Activated naive CD4-positive, alpha-beta T cell treated with anti-CD3 and anti-CD28 coated beads, Interleukin-2, amount 50 U/mL, for 24 hours (primary cell): ENCODE results near the gene TUNAR.

Experiments
- H3K27ac Mint-ChIP-seq: one replicate; pipeline ENCODE4 v1.8.0; 2021; ENCODE audit warnings: mild to moderate bottlenecking, mixed read lengths
- H3K27me3 Mint-ChIP-seq: one replicate; pipeline ENCODE4 v1.8.0; 2021; ENCODE audit warnings: mixed read lengths
- H3K36me3 Mint-ChIP-seq: one replicate; pipeline ENCODE4 v1.8.0; 2021; ENCODE audit warnings: mixed read lengths
- H3K4me1 Mint-ChIP-seq: one replicate; pipeline ENCODE4 v1.8.0; 2021; ENCODE audit warnings: mixed read lengths
- H3K4me3 Mint-ChIP-seq: one replicate; pipeline ENCODE4 v1.8.0; 2021; ENCODE audit warnings: mild to moderate bottlenecking, mixed read lengths
- H3K9me3 Mint-ChIP-seq: one replicate; pipeline ENCODE4 v1.8.0; 2021; ENCODE audit warnings: mixed read lengths

TUNAR gene

DNA sequence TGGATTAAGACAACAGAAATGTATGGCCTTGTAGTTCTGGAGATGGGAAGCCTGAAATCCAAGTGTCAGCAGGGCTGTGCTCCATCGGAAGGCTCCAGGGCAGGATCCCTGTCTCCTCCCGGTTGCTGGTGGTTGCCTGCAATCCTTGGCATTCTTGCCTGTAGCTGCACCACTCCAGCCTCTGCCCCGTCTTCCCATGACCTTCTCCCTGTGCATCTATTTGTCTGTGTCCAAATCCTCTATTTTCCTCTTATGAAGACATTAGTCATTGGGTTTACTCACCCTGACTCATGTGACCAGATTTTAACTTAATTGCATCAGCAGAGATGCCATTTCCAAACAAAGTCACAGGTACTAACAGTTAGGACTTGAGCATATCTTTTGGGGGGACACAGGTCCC lies 15.1 kb downstream of the TUNAR start:
- H3K4me3 Mint-ChIP-seq, result no peak overlapping the region

GRCh38 chr14:95892142-95892541 lies 15.5 kb downstream of the TUNAR start:
- Mint-ChIP-seq H3K4me1 (no peaks in the 10 kb centered on the region), H3K27me3 (peaks cover 4% of the 10 kb centered on the region), H3K27ac (no peak overlapping the region), H3K4me3 (no peak overlapping the region), H3K9me3 (no peaks in the 10 kb centered on the region), H3K36me3 (no peaks in the 10 kb centered on the region)

More for the DNA sequence above, 15.1 kb downstream of the TUNAR start:
- Mint-ChIP-seq H3K27me3 (peaks cover 4% of the 10 kb centered on the region), H3K27ac (no peak overlapping the region), H3K4me1 (no peaks in the 10 kb centered on the region), H3K36me3 (no peaks in the 10 kb centered on the region), H3K9me3 (no peaks in the 10 kb centered on the region)

DNA sequence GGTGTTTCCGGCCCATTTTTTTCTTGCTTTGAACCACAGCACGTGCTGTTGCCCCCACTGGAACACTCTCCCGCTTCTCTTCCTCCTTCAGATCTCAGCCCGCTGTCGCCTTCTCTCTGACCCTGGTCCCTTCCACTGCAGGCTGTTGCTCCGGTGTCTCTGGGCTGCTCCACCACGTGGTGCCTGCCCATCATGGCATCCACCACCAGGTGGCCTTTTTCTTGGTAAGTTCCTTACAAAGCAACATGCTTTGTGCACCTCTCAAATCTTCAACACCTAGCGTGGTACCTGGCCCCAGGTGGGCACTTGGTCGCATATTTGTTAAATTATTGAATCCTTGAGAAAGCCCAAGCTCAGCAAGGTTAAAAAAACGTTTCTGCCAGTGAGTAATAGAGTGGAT lies 19.1 kb downstream of the TUNAR start:
- Mint-ChIP-seq H3K4me3 (no peak overlapping the region), H3K36me3 (no peaks in the 10 kb centered on the region), H3K4me1 (no peaks in the 10 kb centered on the region), H3K9me3 (no peaks in the 10 kb centered on the region), H3K27me3 (peaks cover 6% of the 10 kb centered on the region), H3K27ac (no peak overlapping the region)

- H3K4me3 Mint-ChIP-seq, result no peak overlapping the region
- H3K27ac Mint-ChIP-seq, result no peak overlapping the region
- H3K9me3 Mint-ChIP-seq, result no peaks in the 10 kb centered on the region
- no peaks in the 10 kb centered on the region for H3K4me1 Mint-ChIP-seq
- peaks cover 6% of the 10 kb centered on the region for H3K27me3 Mint-ChIP-seq
- H3K36me3 Mint-ChIP-seq, result no peaks in the 10 kb centered on the region
These were observed 20.0 kb downstream of the TUNAR start for GRCh38 chr14:95896498-95897135.

DNA sequence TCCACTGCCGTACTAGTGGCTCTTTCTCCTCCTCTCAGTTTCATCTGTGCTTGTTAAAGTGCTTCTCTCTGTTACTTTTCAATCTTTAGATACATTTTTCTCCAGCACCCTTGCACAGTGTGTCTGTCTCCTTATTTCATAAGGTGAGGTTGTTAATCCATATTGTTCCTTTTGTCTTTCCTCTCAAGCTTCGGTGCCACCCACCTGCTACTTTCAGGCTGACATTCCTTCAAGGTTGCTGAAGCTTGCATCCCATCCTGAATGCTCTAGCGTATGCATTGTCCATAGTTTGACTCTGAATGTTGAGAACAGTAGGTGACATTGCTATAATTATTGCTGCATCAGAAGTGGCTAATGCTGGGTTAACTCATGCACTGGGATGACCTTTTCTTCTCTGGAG lies 20.6 kb downstream of the TUNAR start:
- Mint-ChIP-seq H3K27me3 (peaks cover 10% of the 10 kb centered on the region), H3K27ac (no peak overlapping the region), H3K4me3 (no peak overlapping the region), H3K4me1 (no peaks in the 10 kb centered on the region), H3K9me3 (no peaks in the 10 kb centered on the region), H3K36me3 (no peaks in the 10 kb centered on the region)

GRCh38 chr14:95901054-95901453 lies 24.4 kb downstream of the TUNAR start:
- Mint-ChIP-seq H3K4me1 (no peaks in the 10 kb centered on the region), H3K9me3 (no peaks in the 10 kb centered on the region), H3K27me3 (peaks cover 12% of the 10 kb centered on the region), H3K4me3 (no peak overlapping the region), H3K27ac (no peak overlapping the region), H3K36me3 (no peaks in the 10 kb centered on the region)

DNA sequence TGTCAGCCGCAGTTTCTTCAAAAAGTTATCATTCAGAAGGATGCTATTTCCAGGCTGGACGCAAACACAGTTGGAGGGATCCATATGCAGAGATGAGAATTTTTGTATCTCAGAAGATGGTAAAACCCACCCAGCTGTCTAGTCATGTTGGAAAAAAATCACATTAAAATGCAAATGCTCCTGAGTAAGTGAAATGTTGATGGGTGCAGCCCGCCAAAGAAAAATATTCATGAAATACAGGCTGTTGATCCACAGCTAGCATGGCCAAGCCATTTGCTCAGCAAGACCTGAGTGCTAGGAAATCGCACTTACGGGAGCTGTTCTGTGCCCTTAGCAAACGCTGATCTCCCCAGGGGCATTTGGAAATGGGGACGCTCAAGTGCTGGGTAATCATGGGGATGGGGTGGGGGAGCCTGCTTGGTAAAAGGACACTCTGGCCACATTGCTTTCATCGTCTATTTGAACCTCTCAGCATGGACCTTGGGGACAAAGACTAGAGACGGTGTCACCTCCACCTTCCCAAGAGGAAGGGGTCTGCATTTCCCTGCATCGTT lies 25.7 kb downstream of the TUNAR start:
- H3K4me1 Mint-ChIP-seq, result no peaks in the 10 kb centered on the region
- H3K27me3 Mint-ChIP-seq, result peaks cover 12% of the 10 kb centered on the region
- no peaks in the 10 kb centered on the region for H3K9me3 Mint-ChIP-seq
- H3K4me3 Mint-ChIP-seq, result no peak overlapping the region
- H3K27ac Mint-ChIP-seq, result no peak overlapping the region
- no peaks in the 10 kb centered on the region for H3K36me3 Mint-ChIP-seq

DNA sequence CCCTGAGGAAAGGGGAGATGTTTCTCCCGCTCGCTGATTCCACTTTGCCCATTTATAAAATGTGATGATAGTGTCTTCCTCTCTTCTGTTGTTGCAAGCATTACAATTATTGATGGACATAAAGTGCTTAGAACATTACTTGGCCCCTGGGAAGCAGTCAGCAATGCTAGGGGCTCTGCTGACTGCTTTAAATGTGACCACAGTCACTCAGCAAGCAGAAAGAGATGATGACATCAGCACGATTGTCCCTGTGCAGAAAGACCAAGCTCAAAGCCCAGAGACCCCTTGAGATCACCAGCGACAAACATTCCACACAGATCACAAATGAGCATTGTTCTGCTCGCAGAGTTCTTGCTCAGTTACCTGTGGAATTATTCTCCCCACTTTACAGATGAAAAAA lies 26.5 kb downstream of the TUNAR start:
- H3K36me3 Mint-ChIP-seq, result no peaks in the 10 kb centered on the region
- no peaks in the 10 kb centered on the region for H3K4me1 Mint-ChIP-seq
- H3K4me3 Mint-ChIP-seq, result no peak overlapping the region
- no peaks in the 10 kb centered on the region for H3K9me3 Mint-ChIP-seq
- peaks cover 12% of the 10 kb centered on the region for H3K27me3 Mint-ChIP-seq
- no peak overlapping the region for H3K27ac Mint-ChIP-seq

DNA sequence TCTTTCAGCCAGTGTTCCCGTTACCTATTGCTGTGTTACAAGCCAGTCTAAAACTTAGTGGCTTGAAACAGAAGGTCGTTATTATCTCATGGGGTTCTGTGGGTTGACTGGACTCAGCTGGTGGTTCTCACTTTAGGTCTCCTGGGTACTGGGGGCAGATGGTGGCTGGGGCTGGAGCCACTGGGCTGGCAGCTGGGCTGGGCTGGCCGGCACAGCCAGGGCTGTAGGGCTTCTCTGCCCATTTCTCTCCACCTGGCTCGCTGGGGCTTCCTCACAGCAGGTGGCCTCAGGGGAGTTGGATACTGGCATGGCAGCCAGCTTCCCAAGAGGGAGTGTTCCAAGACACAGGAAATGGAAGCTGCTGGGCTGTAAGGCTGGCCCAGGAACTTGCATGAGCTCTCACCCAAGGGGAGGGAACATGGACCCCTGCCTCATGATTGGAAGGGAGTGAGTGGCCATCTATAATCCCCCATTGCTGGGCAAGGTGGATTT lies 27.0 kb downstream of the TUNAR start:
- H3K27ac Mint-ChIP-seq, result no peak overlapping the region
- no peak overlapping the region for H3K4me3 Mint-ChIP-seq
- H3K4me1 Mint-ChIP-seq, result no peaks in the 10 kb centered on the region
- H3K27me3 Mint-ChIP-seq, result peaks cover 10% of the 10 kb centered on the region
- H3K36me3 Mint-ChIP-seq, result no peaks in the 10 kb centered on the region
- H3K9me3 Mint-ChIP-seq, result no peaks in the 10 kb centered on the region

DNA sequence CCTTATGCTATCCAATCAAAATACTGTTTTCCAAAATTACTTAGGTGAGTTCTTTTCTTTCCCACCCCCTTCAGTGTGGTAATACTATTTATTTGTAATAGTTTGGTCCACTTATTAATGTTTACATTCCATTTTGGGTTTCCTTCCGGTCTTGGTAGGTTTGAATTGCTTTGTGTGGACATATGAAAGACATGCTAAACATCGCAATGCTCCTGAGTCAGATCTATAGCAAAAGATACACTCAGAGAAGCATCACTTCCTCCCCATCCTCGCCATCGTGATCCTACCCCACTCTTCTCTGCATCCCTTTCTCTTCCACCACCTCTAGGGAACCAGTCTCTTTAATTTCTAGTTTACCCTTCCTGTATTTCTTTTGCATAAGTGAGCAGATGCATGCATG lies 30.0 kb downstream of the TUNAR start:
- Mint-ChIP-seq H3K27me3 (peaks cover 8% of the 10 kb centered on the region), H3K36me3 (no peaks in the 10 kb centered on the region), H3K4me1 (no peaks in the 10 kb centered on the region), H3K4me3 (no peak overlapping the region), H3K9me3 (no peaks in the 10 kb centered on the region), H3K27ac (no peak overlapping the region)

DNA sequence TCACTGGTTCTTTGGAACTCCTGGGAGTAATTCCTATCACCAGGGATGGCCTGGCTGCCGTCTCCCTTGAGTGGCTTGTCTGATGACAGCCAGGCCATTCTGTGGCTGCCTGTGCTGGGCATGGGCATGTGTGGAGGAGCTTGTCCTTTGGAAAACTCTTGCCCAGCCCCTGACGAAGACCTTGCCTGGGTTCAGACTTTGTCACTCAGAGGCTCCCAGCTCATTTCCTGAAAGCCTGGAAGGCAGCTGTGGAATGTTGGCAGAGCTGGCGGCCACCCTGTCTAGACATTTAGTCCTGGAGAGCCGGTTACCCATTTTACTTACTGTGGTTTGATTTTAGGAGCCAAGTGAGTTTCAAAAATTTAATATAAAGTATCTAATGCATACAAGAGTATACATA lies 34.0 kb downstream of the TUNAR start:
- peaks cover 1% of the 10 kb centered on the region for H3K27me3 Mint-ChIP-seq

GRCh38 chr14:95911456-95911855 lies 34.8 kb downstream of the TUNAR start:
- H3K4me1 Mint-ChIP-seq, result no peaks in the 10 kb centered on the region

More for the DNA sequence above, 34.0 kb downstream of the TUNAR start:
- no peaks in the 10 kb centered on the region for H3K4me1 Mint-ChIP-seq
- no peaks in the 10 kb centered on the region for H3K9me3 Mint-ChIP-seq
- H3K4me3 Mint-ChIP-seq, result no peak overlapping the region
- no peaks in the 10 kb centered on the region for H3K36me3 Mint-ChIP-seq
- H3K27ac Mint-ChIP-seq, result no peak overlapping the region

GRCh38 chr14:95915330-95915729 lies 38.7 kb downstream of the TUNAR start:
- Mint-ChIP-seq H3K27ac (no peak overlapping the region), H3K9me3 (no peaks in the 10 kb centered on the region), H3K4me3 (no peak overlapping the region), H3K27me3 (peaks cover 2% of the 10 kb centered on the region), H3K36me3 (no peaks in the 10 kb centered on the region), H3K4me1 (no peaks in the 10 kb centered on the region)

More at GRCh38 chr14:95911456-95911855, 34.8 kb downstream of the TUNAR start:
- H3K9me3 Mint-ChIP-seq, result no peaks in the 10 kb centered on the region
- no peak overlapping the region for H3K27ac Mint-ChIP-seq
- no peaks in the 10 kb centered on the region for H3K36me3 Mint-ChIP-seq
- H3K4me3 Mint-ChIP-seq, result no peak overlapping the region
- peaks cover 1% of the 10 kb centered on the region for H3K27me3 Mint-ChIP-seq

- Mint-ChIP-seq H3K36me3 (no peaks in the 10 kb centered on the region), H3K4me3 (no peak overlapping the region), H3K9me3 (no peaks in the 10 kb centered on the region), H3K27ac (no peak overlapping the region), H3K27me3 (peaks cover 8% of the 10 kb centered on the region), H3K4me1 (no peaks in the 10 kb centered on the region)
These were observed 41.8 kb downstream of the TUNAR start for GRCh38 chr14:95918466-95918865.

GRCh38 chr14:95920769-95921438 lies 44.3 kb downstream of the TUNAR start:
- Mint-ChIP-seq H3K36me3 (no peaks in the 10 kb centered on the region), H3K27ac (no peak overlapping the region), H3K27me3 (peaks cover 9% of the 10 kb centered on the region), H3K4me1 (no peaks in the 10 kb centered on the region), H3K4me3 (no peak overlapping the region), H3K9me3 (no peaks in the 10 kb centered on the region)

DNA sequence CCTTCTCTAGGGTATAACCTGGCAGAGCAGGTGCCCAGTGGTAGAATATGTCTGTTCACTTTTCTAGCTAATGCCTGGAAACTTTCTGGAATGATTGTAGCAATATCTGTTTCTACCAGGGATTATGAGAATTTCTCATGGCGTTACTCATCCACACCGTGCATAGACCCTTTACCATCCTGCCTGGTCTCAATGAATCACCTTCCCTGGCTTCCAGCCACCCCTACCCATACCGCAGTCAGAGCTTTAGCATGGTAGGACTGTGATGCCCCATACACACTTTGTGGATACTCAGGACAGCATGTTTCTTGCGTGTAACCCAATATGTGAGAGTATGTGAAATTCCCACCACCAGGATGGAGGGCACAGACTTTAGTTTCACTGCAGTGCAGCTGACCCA lies 45.4 kb downstream of the TUNAR start:
- H3K27me3 Mint-ChIP-seq, result peaks cover 11% of the 10 kb centered on the region
- no peaks in the 10 kb centered on the region for H3K9me3 Mint-ChIP-seq

More for the DNA sequence above, 45.4 kb downstream of the TUNAR start:
- H3K36me3 Mint-ChIP-seq, result no peaks in the 10 kb centered on the region
- no peak overlapping the region for H3K27ac Mint-ChIP-seq
- H3K4me3 Mint-ChIP-seq, result no peak overlapping the region
- H3K4me1 Mint-ChIP-seq, result no peaks in the 10 kb centered on the region
